ENCODE data around the gene CCL2.

The CCL2 gene

GRCh38 chr17:34255841-34256240, 756 bp downstream of the CCL2 start:
- no peak for ATAC-seq
- TF ChIP-seq POU6F1 (CRISPR knock-in tag; IDR thresholded peaks at IDR 0.05; ENCODE audit: borderline replicate concordance, low read depth) = no peak
- no peak for TF ChIP-seq ZNF8 (CRISPR knock-in tag; IDR thresholded peaks at IDR 0.05)
- no peak for TF ChIP-seq TSHZ2 (CRISPR knock-in tag; IDR thresholded peaks at IDR 0.05)
- no peak for TF ChIP-seq ISL1 (CRISPR knock-in tag; IDR thresholded peaks at IDR 0.05)
- TF ChIP-seq ARNTL (CRISPR knock-in tag; IDR thresholded peaks at IDR 0.05; ENCODE audit: borderline replicate concordance, low read depth) = no peak
- TF ChIP-seq BACH2 (CRISPR knock-in tag; IDR thresholded peaks at IDR 0.05; ENCODE audit: borderline replicate concordance) = no peak
- TF ChIP-seq ESRRG (CRISPR knock-in tag; IDR thresholded peaks at IDR 0.05) = no peak
- no peak for TF ChIP-seq PPARA (CRISPR knock-in tag; IDR thresholded peaks at IDR 0.05; ENCODE audit: borderline replicate concordance)
- TF ChIP-seq ZC3H10 (CRISPR knock-in tag; IDR thresholded peaks at IDR 0.05) = no peak
- no peak for TF ChIP-seq ZNF70 (CRISPR knock-in tag; IDR thresholded peaks at IDR 0.05)

GRCh38 chr17:34257299-34257985, 2.4 kb downstream of the CCL2 start:
- no peak for ATAC-seq
- TF ChIP-seq SNAI2 (CRISPR knock-in tag; IDR thresholded peaks at IDR 0.05) = no peak
- TF ChIP-seq ZNF565 (CRISPR knock-in tag; conservative IDR thresholded peaks at IDR 0.05; ENCODE audit: low read depth) = no peak
- TF ChIP-seq ISL1 (CRISPR knock-in tag; IDR thresholded peaks at IDR 0.05) = no peak
- TF ChIP-seq ZNF70 (CRISPR knock-in tag; IDR thresholded peaks at IDR 0.05) = no peak
- TF ChIP-seq TSHZ2 (CRISPR knock-in tag; IDR thresholded peaks at IDR 0.05) = no peak
- TF ChIP-seq GLIS3 (CRISPR knock-in tag; IDR thresholded peaks at IDR 0.05) = no peak
- no peak for TF ChIP-seq ZFP3 (CRISPR knock-in tag; IDR thresholded peaks at IDR 0.05)
- no peak for TF ChIP-seq CREB5 (CRISPR knock-in tag; IDR thresholded peaks at IDR 0.05; ENCODE audit: low read depth)
- TF ChIP-seq ARNTL (CRISPR knock-in tag; IDR thresholded peaks at IDR 0.05; ENCODE audit: borderline replicate concordance, low read depth) = no peak
- no peak for TF ChIP-seq ESRRG (CRISPR knock-in tag; IDR thresholded peaks at IDR 0.05)
- TF ChIP-seq PPARA (CRISPR knock-in tag; IDR thresholded peaks at IDR 0.05; ENCODE audit: borderline replicate concordance) = no peak
- TF ChIP-seq TCF4 (CRISPR knock-in tag; IDR thresholded peaks at IDR 0.05; ENCODE audit: borderline replicate concordance) = no peak
- TF ChIP-seq ZC3H10 (CRISPR knock-in tag; IDR thresholded peaks at IDR 0.05) = no peak

- ATAC-seq = no peak
Observed at GRCh38 chr17:34257986-34258326, 2.9 kb downstream of the CCL2 start.

More at GRCh38 chr17:34257986-34258326, 2.9 kb downstream of the CCL2 start:
- no peak for TF ChIP-seq TCF4 (CRISPR knock-in tag; IDR thresholded peaks at IDR 0.05; ENCODE audit: borderline replicate concordance)
- no peak for TF ChIP-seq SNAI2 (CRISPR knock-in tag; IDR thresholded peaks at IDR 0.05)
- TF ChIP-seq ARNTL (CRISPR knock-in tag; IDR thresholded peaks at IDR 0.05; ENCODE audit: borderline replicate concordance, low read depth) = no peak
- TF ChIP-seq CSRNP3 (CRISPR knock-in tag; IDR thresholded peaks at IDR 0.05) = no peak
- TF ChIP-seq ESRRG (CRISPR knock-in tag; IDR thresholded peaks at IDR 0.05) = no peak
- no peak for TF ChIP-seq ZFP3 (CRISPR knock-in tag; IDR thresholded peaks at IDR 0.05)
- no peak for TF ChIP-seq GLIS3 (CRISPR knock-in tag; IDR thresholded peaks at IDR 0.05)

Data from SK-N-SH treated with all-trans-retinoic acid at 6 μM for 48 hours (cell line).